HPDE6-E6E7 (cell line): Measurements from ENCODE around the gene KCNQ1OT1.

ENCODE experiments used
- DNase-seq: peaks from one replicate; pipeline ENCODE4 v3.0.0; 2011; ENCODE audit warnings: missing footprints; ENCODE audit errors: extremely low spot score

Gene KCNQ1OT1

GRCh38 chr11:2737226-2737590, 37.4 kb upstream of the KCNQ1OT1 start:
- DNase-seq: no peak

GRCh38 chr11:2736577-2737225, 36.9 kb upstream of the KCNQ1OT1 start:
- no peak for DNase-seq

GRCh38 chr11:2735053-2735589, 35.3 kb upstream of the KCNQ1OT1 start:
- DNase-seq: no peak

GRCh38 chr11:2734181-2735052, 34.6 kb upstream of the KCNQ1OT1 start:
- no peak for DNase-seq

- DNase-seq: no peak
Observed at GRCh38 chr11:2732940-2733628, 33.3 kb upstream of the KCNQ1OT1 start.

- no peak for DNase-seq
Observed at GRCh38 chr11:2732261-2732939, 32.6 kb upstream of the KCNQ1OT1 start.

GRCh38 chr11:2731130-2732125, 31.6 kb upstream of the KCNQ1OT1 start:
- no peak for DNase-seq

GRCh38 chr11:2730272-2731129, 30.7 kb upstream of the KCNQ1OT1 start:
- DNase-seq: no peak

- no peak for DNase-seq
Observed at GRCh38 chr11:2729841-2730240, 30.0 kb upstream of the KCNQ1OT1 start.

GRCh38 chr11:2728663-2729332, 29.0 kb upstream of the KCNQ1OT1 start:
- DNase-seq: no peak

- no peak for DNase-seq
Observed at GRCh38 chr11:2728128-2728662, 28.4 kb upstream of the KCNQ1OT1 start.

- no peak for DNase-seq
Observed at GRCh38 chr11:2726964-2727363, 27.2 kb upstream of the KCNQ1OT1 start.

GRCh38 chr11:2725368-2726300, 25.8 kb upstream of the KCNQ1OT1 start:
- DNase-seq: no peak

GRCh38 chr11:2724653-2725367, 25.0 kb upstream of the KCNQ1OT1 start:
- no peak for DNase-seq

- DNase-seq: no peak
Observed at GRCh38 chr11:2724104-2724503, 24.3 kb upstream of the KCNQ1OT1 start.

GRCh38 chr11:2722955-2723354, 23.2 kb upstream of the KCNQ1OT1 start:
- DNase-seq: no peak
